Mucosa of descending colon (tissue), 3 donors: Measurements from ENCODE around the gene BTK. TPM values are rescaled to one million over a fixed set of nuclear protein-coding genes. Genes with fewer than 3 reads are reported as not detected.

Experiments used
- ATAC-seq: fragments of 200-7000 bp; cut with Tn5 transposase; one replicate; pipeline ENCODE4 v1.9.1; 2020; ENCODE audit warnings: mild to moderate bottlenecking, moderate library complexity
- DNase-seq, 3 donors: peaks; one replicate each; pipeline ENCODE4 v3.0.0-alpha.2; 2020
- H3K36me3 ChIP-seq: fragments of 200-600 bp; one replicate; pipeline ENCODE4 v1.8.0; 2021; ENCODE audit warnings: low read depth, mild to moderate bottlenecking
- H3K4me1 ChIP-seq: fragments of 200-600 bp; one replicate; pipeline ENCODE4 v1.8.0; 2021; ENCODE audit warnings: low read depth, mild to moderate bottlenecking
- H3K4me3 ChIP-seq: fragments of 200-600 bp; one replicate; pipeline ENCODE4 v1.8.0; 2021; ENCODE audit warnings: mild to moderate bottlenecking
- H3K9me3 ChIP-seq: fragments of 200-600 bp; one replicate; pipeline ENCODE4 v1.8.0; 2021; ENCODE audit warnings: mild to moderate bottlenecking
- intact Hi-C, 2 donors: fragments of 100-400 bp; cut with DNase I in 1 of 2; cut with micrococcal nuclease in 1 of 2; formaldehyde crosslinking; loops; one replicate each; pipeline versions ENCODE4 v1.11.0 to v1.11.1; 2022; cut with DNase I, micrococcal nuclease
- total RNA-seq, 3 donors: library from RNA; stranded (reverse); fragmentation: NEBNext Ultra II Directional in 2 of 3; extraction: Animal tissue kit (Norgen Biotek cat#: 25700) in 2 of 3; gene quantifications; one replicate each; pipeline versions ENCODE4 v1.2.1 to v1.2.4, GENCODE V29; 2021 to 2023
- TF ChIP-seq, protein P1 (sequence below): fragments of 200-600 bp; IDR thresholded peaks from one replicate; pipeline ENCODE4 v1.8.0; 2022; ENCODE audit warnings: antibody characterized with exemption, mild to moderate bottlenecking
- donor health status: DM: no; HTN: no; CAD: no; lungs with moderate emphysema.
- donor health status: DM: no; HTN: no; CAD: no.
- donor health status: DM: no; HTN: yes; CAD: no.

BTK gene
- total RNA-seq, 3 donors from 2014 or later, result 1.8 to 5.6 (median 5.0) TPM

DNA sequence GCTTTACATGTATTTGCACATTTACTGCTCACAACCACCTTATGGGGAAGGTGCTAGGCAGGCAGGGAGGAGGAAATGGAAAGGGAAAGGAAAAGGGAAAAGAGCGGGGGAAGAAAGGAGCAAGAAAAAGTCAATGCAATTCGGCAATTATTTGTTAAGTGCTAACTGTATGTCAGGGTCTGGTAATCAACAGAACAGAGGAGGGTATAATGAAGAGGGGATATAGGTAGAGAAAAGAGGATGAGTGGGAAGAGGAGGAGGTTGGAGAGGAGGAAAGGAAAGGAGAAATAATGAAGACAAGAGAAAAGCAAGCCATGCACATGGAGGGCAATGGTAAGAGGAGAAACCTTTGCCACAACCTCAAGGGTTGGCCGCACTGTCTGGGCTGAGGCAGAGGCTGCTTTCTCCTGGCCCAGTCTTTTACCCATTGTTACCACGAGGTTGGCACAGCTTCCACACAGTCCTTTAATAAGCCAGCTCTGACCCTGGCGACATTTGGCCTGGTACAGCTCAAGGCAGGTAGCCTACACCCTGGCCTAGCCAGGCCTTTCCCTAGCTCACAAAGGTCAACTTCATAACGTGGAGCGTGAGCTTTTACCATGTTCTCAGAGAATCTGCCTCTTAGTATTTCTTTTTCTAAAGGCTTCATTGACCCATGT is 836 bp downstream of the BTK start:
- H3K4me1 ChIP-seq, result no peaks in the 10 kb centered on the region
- H3K36me3 ChIP-seq, result no peaks in the 10 kb centered on the region
- DNase-seq (no peak), ATAC-seq (no peak)
- TF ChIP-seq, protein P1, sequence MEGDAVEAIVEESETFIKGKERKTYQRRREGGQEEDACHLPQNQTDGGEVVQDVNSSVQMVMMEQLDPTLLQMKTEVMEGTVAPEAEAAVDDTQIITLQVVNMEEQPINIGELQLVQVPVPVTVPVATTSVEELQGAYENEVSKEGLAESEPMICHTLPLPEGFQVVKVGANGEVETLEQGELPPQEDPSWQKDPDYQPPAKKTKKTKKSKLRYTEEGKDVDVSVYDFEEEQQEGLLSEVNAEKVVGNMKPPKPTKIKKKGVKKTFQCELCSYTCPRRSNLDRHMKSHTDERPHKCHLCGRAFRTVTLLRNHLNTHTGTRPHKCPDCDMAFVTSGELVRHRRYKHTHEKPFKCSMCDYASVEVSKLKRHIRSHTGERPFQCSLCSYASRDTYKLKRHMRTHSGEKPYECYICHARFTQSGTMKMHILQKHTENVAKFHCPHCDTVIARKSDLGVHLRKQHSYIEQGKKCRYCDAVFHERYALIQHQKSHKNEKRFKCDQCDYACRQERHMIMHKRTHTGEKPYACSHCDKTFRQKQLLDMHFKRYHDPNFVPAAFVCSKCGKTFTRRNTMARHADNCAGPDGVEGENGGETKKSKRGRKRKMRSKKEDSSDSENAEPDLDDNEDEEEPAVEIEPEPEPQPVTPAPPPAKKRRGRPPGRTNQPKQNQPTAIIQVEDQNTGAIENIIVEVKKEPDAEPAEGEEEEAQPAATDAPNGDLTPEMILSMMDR, result no peak
- intact Hi-C loops, result no loop called here
- H3K9me3 ChIP-seq, result no peaks in the 10 kb centered on the region
- H3K4me3 ChIP-seq, result no peak overlapping the region

DNA sequence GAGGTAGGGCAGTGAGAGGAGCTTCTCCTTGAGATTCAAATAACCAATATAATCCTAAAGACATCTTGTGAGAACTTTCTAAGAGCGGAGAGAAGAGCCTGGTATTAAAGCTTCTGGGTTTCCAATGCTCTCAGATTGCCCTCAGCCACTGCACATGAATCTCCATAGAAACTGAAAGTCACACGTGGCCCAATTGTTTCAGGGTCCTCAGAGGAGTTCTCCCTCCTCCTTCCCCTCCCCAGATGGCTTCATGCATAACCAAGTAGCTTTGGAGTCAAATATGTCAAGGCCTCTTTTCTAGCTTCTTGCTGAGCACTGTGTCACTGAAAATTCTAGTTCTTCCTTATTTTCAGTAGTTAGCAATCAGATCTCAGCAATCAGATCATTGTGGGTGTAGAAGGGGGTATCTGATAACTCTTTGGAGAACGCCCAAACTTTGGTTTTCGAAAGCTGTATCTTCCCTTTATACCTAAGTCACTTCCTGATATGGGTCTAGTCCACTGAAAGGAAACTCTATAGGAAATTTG is 2.2 kb downstream of the BTK start:
- no peaks in the 10 kb centered on the region for H3K9me3 ChIP-seq
- H3K4me1 ChIP-seq, result no peaks in the 10 kb centered on the region
- ATAC-seq (peak; percentile 26), DNase-seq (peak in 1 of 3 donors; percentile 16)
- TF ChIP-seq, protein P1, result no peak
- no peaks in the 10 kb centered on the region for H3K36me3 ChIP-seq
- H3K4me3 ChIP-seq, result no peak overlapping the region
- intact Hi-C loops, result no loop called here

DNA sequence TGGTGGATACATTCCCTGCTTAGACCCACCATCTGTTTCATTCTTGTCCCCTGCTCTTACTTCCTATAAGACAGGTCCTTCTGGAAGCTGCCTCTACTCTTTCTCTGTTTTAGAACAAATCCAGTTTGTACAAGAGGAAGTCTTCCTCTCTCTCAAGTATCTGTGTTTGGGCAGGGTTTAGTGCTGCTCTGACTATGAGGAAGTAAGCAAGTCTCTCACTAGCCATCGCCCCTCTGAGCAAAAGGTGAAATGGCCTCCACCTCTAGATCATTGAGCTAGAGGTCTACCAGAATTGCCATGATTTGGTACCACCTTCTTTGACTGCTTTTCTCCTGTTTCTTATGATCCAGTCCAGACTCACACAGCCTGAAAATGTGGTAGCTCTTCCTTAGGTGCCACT is 8.4 kb downstream of the BTK start:
- H3K9me3 ChIP-seq, result no peaks in the 10 kb centered on the region
- H3K36me3 ChIP-seq, result no peaks in the 10 kb centered on the region
- intact Hi-C loops, result no loop called here
- TF ChIP-seq, protein P1, result no peak
- no peak overlapping the region for H3K4me3 ChIP-seq
- no peak for ATAC-seq
- no peaks in the 10 kb centered on the region for H3K4me1 ChIP-seq
- DNase-seq, result no peak

DNA sequence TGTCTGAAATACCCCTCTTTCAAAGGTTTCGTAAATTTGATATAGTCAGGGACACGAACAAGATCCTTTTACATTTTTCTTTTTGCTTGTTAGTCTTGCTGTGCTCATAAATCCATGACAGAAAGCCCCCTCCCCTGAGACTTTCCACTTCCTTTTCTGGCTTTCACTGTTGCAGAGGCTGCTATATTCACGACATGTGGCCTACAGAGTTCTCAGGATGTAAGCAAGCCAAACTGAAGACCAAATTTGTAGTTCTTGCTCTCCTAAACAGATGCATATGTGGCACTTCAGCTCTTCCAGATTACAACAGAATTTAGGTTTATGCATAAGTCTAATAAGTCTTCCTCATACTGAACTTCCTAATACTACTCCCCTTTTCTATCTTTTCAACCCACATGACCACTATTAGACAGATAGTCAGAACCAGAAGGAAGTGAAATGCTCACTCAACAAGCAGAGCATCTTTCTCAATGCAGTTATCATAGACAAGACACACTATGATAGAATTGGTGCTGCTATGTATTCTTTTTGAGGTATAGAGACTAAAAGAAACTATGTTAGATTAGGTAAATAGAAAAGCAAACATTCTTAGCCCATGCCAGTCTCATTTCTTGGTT is 15.0 kb downstream of the BTK start:
- no peaks in the 10 kb centered on the region for H3K4me1 ChIP-seq
- TF ChIP-seq, protein P1, result no peak
- intact Hi-C loops, result no loop called here
- H3K36me3 ChIP-seq, result no peaks in the 10 kb centered on the region
- no peak overlapping the region for H3K4me3 ChIP-seq
- DNase-seq (no peak), ATAC-seq (no peak)
- H3K9me3 ChIP-seq, result no peaks in the 10 kb centered on the region

DNA sequence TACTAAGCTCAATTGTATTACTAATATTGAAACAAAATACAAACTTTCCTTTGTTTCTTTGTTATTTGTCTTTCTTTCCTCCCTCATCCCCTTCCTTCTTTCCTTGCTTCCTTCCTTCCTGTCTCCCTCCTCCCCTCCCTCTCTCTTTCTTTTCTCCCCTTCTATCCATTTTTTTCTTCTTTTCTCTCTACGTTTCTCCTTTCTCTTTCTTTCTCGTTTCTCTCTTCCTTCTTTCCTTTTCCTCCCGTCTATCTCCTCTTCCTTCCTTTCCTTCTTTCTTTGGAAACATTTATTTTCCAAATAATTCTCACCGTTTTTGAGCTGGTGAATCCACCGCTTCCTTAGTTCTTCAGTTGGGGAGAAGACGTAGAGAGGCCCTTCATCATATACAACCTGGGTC is 16.3 kb downstream of the BTK start:
- Histone ChIP-seq H3K9me3 (no peaks in the 10 kb centered on the region), H3K4me1 (no peaks in the 10 kb centered on the region), H3K36me3 (no peaks in the 10 kb centered on the region), H3K4me3 (no peak overlapping the region)
- no peak for DNase-seq
- intact Hi-C loops, result no loop called here
- ATAC-seq, result no peak
- TF ChIP-seq, protein P1, result no peak
